ENCODE measurements around the gene INPP5E.

DNA sequence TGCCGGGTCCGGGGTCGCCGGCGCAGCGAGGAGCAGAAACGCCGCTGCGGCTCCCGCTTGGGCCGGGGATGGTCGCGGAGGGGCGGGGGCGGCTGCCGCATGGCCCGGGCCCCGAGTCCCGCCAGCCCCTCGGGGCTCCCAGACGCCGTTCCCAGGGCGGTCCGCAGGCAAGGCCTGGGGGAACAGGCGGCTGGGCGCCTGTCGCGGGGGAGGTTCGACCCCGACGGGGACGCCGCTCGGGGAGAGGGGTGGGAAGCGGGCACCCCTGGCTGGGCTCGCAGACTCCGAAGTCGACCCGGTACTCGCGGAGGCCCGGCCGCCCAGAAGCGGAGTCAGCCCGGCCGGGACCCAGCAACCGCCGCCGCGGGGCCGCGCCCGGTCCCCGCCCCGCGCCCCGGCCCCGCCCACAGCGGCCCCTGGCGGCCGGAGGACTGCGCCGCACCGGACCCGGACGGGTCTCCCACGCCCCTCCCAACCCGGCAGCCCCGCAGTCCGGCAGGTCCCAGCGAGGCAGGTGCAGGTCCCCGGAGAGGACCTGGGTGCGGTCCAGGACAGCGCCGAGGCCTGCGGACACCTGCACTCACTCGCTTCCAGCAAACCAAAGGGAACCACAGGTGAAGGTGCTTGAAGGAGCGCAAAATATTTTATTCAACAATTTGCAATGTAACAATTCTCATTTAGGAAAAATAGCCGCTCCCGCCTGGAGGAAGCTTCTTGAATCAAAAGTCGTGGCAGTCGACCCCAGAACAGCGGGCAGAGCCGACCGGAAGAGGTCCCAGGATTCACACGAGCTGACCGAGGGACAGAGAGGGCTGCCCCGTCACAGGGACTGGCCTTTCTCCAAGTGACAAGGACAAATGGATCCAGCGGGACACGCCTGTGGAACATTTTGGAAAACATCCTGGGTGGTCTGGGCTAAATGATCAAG is at the start of gene INPP5E:
- TF ChIP-seq, protein P1, sequence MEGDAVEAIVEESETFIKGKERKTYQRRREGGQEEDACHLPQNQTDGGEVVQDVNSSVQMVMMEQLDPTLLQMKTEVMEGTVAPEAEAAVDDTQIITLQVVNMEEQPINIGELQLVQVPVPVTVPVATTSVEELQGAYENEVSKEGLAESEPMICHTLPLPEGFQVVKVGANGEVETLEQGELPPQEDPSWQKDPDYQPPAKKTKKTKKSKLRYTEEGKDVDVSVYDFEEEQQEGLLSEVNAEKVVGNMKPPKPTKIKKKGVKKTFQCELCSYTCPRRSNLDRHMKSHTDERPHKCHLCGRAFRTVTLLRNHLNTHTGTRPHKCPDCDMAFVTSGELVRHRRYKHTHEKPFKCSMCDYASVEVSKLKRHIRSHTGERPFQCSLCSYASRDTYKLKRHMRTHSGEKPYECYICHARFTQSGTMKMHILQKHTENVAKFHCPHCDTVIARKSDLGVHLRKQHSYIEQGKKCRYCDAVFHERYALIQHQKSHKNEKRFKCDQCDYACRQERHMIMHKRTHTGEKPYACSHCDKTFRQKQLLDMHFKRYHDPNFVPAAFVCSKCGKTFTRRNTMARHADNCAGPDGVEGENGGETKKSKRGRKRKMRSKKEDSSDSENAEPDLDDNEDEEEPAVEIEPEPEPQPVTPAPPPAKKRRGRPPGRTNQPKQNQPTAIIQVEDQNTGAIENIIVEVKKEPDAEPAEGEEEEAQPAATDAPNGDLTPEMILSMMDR (IDR thresholded peaks at IDR 0.05): peak; percentile 98
- no peak for TF ChIP-seq ZFX (IDR thresholded peaks at IDR 0.05; ENCODE audit: borderline replicate concordance)
